ENCODE measurements around the gene ACVR1. TPM values are rescaled to one million over a fixed set of nuclear protein-coding genes. Genes with fewer than 3 reads are reported as not detected.

Gene ACVR1
- total and polyA plus RNA-seq, 9 of the 15 experiments (the other 6 are each of a cell fraction or from before 2014, with no cell fraction given): 3.8 to 14.3 (median 6.9) TPM

DNA sequence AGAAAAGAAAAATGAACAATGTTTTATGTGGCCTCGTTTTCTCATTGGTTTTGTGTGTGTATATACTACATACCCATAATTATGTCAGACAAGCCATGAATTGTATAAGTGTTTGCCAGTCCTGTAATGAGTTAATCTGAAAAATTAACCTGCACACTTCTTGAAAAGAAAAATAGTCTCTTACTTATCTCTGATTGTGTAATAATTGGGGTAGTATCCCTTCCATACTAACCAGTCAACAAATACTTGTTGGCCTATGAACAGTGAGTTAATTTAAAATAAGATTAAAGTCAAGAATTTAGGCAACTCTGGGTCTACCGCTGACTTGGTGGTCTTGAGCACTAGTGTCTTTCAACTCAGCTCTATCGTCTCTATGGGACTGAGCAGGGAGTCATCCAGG lies 48.8 kb downstream of the ACVR1 start:
- Histone ChIP-seq H3K27ac (ENCODE audit: extremely low read depth, low read depth, low read length) (no peak overlapping the region), H3K4me2 (ENCODE audit: insufficient read depth, low read length) (no peak overlapping the region), H4K20me1 (replicated peaks; ENCODE audit: control insufficient read depth, insufficient read depth, low read length) (no peaks in the 10 kb centered on the region), H3K27me3 (ENCODE audit: control insufficient read depth in 2 of 2, insufficient read depth in 2 of 2, low read length in 2 of 2) (no peaks in the 10 kb centered on the region), H2AFZ (ENCODE audit: low read depth, low read length) (no peak overlapping the region), H3K4me3 (no peak overlapping the region), H3K4me1 (replicated peaks in 1 of 2; ENCODE audit: control insufficient read depth in 2 of 2, insufficient read depth in 2 of 2, low read length in 2 of 2) (peaks cover 0 to 6% of the 10 kb centered on the region in 2 experiments; a peak in 3 of 5 replicates), H3K9me3 (replicated peaks; ENCODE audit: control insufficient read depth, insufficient read depth, low read depth, low read length) (no peaks in the 10 kb centered on the region), H3K9me1 (ENCODE audit: control insufficient read depth, insufficient read depth, low read length) (no peaks in the 10 kb centered on the region), H3K36me3 (ENCODE audit: control insufficient read depth, insufficient read depth, low read length) (no peaks in the 10 kb centered on the region; the same call in 2 of the 3 replicates), H3K9ac (ENCODE audit: insufficient read depth in 1 of 2, low read depth in 2 of 2, low read length in 2 of 2) (no peak overlapping the region), H3K79me2 (ENCODE audit: control insufficient read depth, insufficient read depth, low read length) (no peaks in the 10 kb centered on the region)
- ChIA-PET CTCF (ENCODE audit: low intra/inter-chr PET ratio) (no interaction called here), POLR2A (no interaction called here)
- intact Hi-C loops (cut with micrococcal nuclease) (no loop called here), in situ Hi-C loops (cut with MboI) (no loop called here)
- ATAC-seq (no peak), FAIRE-seq (no peak), DNase-seq (ENCODE audit: extremely low read depth in 1 of 4, low spot score in 3 of 4) (no peak)
- BruUV-seq (replicated peaks): no TSS peak
- 70% methylated on average over 3 of the region's 3 CpGs for WGBS (ENCODE audit: insufficient coverage, low coverage, missing lambda C conversion rate)
- no peak for TF ChIP-seq CEBPG (CRISPR knock-in tag; IDR thresholded peaks at IDR 0.05)
- TF ChIP-seq CEBPG (tag; conservative IDR thresholded peaks at IDR 0.05 in 1 of 2, IDR thresholded peaks at IDR 0.05 in 1 of 2): peak; percentile 45 to 49; a peak in 2 of 4 replicates
- TF ChIP-seq TEAD2 (tag; IDR thresholded peaks at IDR 0.05): no peak
- TF ChIP-seq, protein P1, sequence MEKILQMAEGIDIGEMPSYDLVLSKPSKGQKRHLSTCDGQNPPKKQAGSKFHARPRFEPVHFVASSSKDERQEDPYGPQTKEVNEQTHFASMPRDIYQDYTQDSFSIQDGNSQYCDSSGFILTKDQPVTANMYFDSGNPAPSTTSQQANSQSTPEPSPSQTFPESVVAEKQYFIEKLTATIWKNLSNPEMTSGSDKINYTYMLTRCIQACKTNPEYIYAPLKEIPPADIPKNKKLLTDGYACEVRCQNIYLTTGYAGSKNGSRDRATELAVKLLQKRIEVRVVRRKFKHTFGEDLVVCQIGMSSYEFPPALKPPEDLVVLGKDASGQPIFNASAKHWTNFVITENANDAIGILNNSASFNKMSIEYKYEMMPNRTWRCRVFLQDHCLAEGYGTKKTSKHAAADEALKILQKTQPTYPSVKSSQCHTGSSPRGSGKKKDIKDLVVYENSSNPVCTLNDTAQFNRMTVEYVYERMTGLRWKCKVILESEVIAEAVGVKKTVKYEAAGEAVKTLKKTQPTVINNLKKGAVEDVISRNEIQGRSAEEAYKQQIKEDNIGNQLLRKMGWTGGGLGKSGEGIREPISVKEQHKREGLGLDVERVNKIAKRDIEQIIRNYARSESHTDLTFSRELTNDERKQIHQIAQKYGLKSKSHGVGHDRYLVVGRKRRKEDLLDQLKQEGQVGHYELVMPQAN (IDR thresholded peaks at IDR 0.05; ENCODE audit: borderline replicate concordance): no peak
- no peak for TF ChIP-seq KDM4B (IDR thresholded peaks at IDR 0.05; ENCODE audit: borderline replicate concordance in 2 of 2, low read depth in 1 of 2)
- peak; percentile 74 for TF ChIP-seq CEBPB (tag; IDR thresholded peaks at IDR 0.05)
- TF ChIP-seq HDGF (IDR thresholded peaks at IDR 0.05): no peak
- TF ChIP-seq SPI1 (IDR thresholded peaks at IDR 0.05; ENCODE audit: borderline replicate concordance, low read depth, low read length): no peak
- TF ChIP-seq ZNF133 (CRISPR knock-in tag; IDR thresholded peaks at IDR 0.05): no peak
- no peak for TF ChIP-seq BRF1 (IDR thresholded peaks at IDR 0.05; ENCODE audit: borderline replicate concordance, extremely low read depth, insufficient read length)
- TF ChIP-seq, protein P2, sequence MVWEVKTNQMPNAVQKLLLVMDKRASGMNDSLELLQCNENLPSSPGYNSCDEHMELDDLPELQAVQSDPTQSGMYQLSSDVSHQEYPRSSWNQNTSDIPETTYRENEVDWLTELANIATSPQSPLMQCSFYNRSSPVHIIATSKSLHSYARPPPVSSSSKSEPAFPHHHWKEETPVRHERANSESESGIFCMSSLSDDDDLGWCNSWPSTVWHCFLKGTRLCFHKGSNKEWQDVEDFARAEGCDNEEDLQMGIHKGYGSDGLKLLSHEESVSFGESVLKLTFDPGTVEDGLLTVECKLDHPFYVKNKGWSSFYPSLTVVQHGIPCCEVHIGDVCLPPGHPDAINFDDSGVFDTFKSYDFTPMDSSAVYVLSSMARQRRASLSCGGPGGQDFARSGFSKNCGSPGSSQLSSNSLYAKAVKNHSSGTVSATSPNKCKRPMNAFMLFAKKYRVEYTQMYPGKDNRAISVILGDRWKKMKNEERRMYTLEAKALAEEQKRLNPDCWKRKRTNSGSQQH (CRISPR knock-in tag; IDR thresholded peaks at IDR 0.05): no peak
- no peak for TF ChIP-seq RAD51 (IDR thresholded peaks at IDR 0.05; ENCODE audit: borderline replicate concordance, low read depth)

Measured in K562 (cell line).